T-helper 2 cell treated with Interferon-gamma antibody and Interleukin-4, amounts not matched to agents 100 ng/mL and 5 ng/mL, for 36 hours (primary cell): ENCODE results near the gene OR2Z1. TPM values are rescaled to one million over a fixed set of nuclear protein-coding genes. Genes with fewer than 3 reads are reported as not detected.
"Not testable (repeated sequence)": the region's sequence is repeated elsewhere in the genome, so short reads cannot be mapped to it uniquely, and the experiment has no call there.

ENCODE experiments used
- intact Hi-C: fragments of 100-400 bp; cut with micrococcal nuclease; formaldehyde crosslinking; loops from one replicate; pipeline ENCODE4 v1.15.1; 2023
- total RNA-seq: library from RNA; stranded (reverse); gene quantifications from 2 replicates; pipeline ENCODE4 v1.2.3, GENCODE V29; 2022

The OR2Z1 gene
- total RNA-seq, 1 donor from 2014 or later: not detected

- intact Hi-C loops: loop anchor here (5.0 kb wide), 1 partner anchor 131 kb away; the partner anchor contains the start of genes MBD3L1 and ZNF558
These were observed 20.5 kb upstream of the OR2Z1 start for GRCh38 chr19:8700956-8701355.

- intact Hi-C loops: loop anchor here (5.0 kb wide), 1 partner anchor 130 kb away; the partner anchor contains the start of genes MBD3L1 and ZNF558
These were observed 19.1 kb upstream of the OR2Z1 start for GRCh38 chr19:8702350-8702749.

GRCh38 chr19:8703223-8703622 is 18.2 kb upstream of the OR2Z1 start:
- intact Hi-C loops: loop anchor here (5.0 kb wide), 1 partner anchor 129 kb away; the partner anchor contains the start of genes MBD3L1 and ZNF558

GRCh38 chr19:8705304-8705703 is 16.1 kb upstream of the OR2Z1 start:
- intact Hi-C loops: not testable (repeated sequence)

- intact Hi-C loops: no loop called here
These were observed 15.7 kb upstream of the OR2Z1 start for GRCh38 chr19:8705742-8706141.

GRCh38 chr19:8710337-8710736 is 11.1 kb upstream of the OR2Z1 start:
- intact Hi-C loops: not testable (repeated sequence)

- intact Hi-C loops: no loop called here
These were observed 598 bp downstream of the OR2Z1 start for GRCh38 chr19:8722032-8722431.

GRCh38 chr19:8724276-8724675 is 2.8 kb downstream of the OR2Z1 start:
- intact Hi-C loops: no loop called here

- intact Hi-C loops: no loop called here
These were observed 10.2 kb downstream of the OR2Z1 start for GRCh38 chr19:8731428-8732169.

- intact Hi-C loops: no loop called here
These were observed 16.9 kb downstream of the OR2Z1 start for GRCh38 chr19:8738377-8738776.

- intact Hi-C loops: not testable (repeated sequence)
These were observed 18.0 kb downstream of the OR2Z1 start for GRCh38 chr19:8739291-8740065.

- intact Hi-C loops: not testable (repeated sequence)
These were observed 45.8 kb downstream of the OR2Z1 start for GRCh38 chr19:8767257-8767656.

- intact Hi-C loops: not testable (repeated sequence)
These were observed 47.8 kb downstream of the OR2Z1 start for GRCh38 chr19:8769265-8769664.

GRCh38 chr19:8773587-8773986 is 52.2 kb downstream of the OR2Z1 start:
- intact Hi-C loops: not testable (repeated sequence)

Other genes starting within 250 kb of the OR2Z1 start
- 1.4 and 2.5 TPM in 2 replicates for gene PRAM1, start 219.0 kb upstream of the OR2Z1 start, total RNA-seq
- gene ZNF414, start 207.5 kb upstream of the OR2Z1 start, total RNA-seq: 32.7 and 38.4 TPM in 2 replicates
- 385 and 386 TPM in 2 replicates for gene MYO1F, start 144.2 kb upstream of the OR2Z1 start, total RNA-seq
- 6.4 and 8.4 TPM in 2 replicates for gene ADAMTS10, start 110.9 kb upstream of the OR2Z1 start, total RNA-seq
- not detected in 2 replicates for gene NFILZ, start 91.0 kb upstream of the OR2Z1 start, total RNA-seq
- not detected in 2 replicates for gene ACTL9, start 22.8 kb upstream of the OR2Z1 start, total RNA-seq
- gene ZNF558, start 110.7 kb downstream of the OR2Z1 start, total RNA-seq: 17.5 and 19.3 TPM in 2 replicates
- gene MBD3L1, start 110.7 kb downstream of the OR2Z1 start, total RNA-seq: not detected in 2 replicates